IPS DF 19.7 (cell line): ENCODE data around the gene ANTKMT.

ENCODE experiments used
- DNase-seq: peaks from one replicate; pipeline ENCODE4 v3.0.0-alpha.2; 2013; ENCODE audit warnings: low read depth, low spot score

The ANTKMT gene

DNA sequence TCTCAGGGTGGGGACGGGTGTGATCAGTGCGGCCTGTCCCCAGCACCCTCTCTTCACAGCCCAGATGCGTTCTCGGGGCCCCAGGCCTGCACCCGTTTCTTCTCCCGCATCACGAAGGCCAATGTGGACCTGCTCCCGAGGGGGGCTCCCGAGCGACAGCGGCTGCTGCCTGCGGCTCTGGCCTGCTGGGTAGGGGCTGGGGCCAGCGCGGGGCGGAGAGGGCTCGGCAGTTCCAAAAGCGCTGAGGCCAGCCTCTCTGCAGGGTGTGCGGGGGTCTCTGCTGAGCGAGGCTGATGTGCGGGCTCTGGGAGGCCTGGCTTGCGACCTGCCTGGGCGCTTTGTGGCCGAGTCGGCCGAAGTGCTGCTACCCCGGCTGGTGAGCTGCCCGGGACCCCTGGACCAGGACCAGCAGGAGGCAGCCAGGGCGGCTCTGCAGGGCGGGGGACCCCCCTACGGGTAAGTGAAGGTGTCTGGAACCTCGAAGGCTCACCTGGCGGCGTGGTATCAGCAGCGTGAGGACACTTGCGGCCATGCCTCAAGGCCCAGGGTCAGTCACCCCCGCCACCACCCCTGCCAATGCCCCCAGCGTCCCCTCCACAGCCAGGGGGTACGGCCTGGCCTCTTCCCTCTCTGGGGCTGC is 44.0 kb downstream of the ANTKMT start:
- no peak for DNase-seq

- no peak for DNase-seq
Measured at GRCh38 chr16:765488-765865, 44.5 kb downstream of the ANTKMT start.

DNA sequence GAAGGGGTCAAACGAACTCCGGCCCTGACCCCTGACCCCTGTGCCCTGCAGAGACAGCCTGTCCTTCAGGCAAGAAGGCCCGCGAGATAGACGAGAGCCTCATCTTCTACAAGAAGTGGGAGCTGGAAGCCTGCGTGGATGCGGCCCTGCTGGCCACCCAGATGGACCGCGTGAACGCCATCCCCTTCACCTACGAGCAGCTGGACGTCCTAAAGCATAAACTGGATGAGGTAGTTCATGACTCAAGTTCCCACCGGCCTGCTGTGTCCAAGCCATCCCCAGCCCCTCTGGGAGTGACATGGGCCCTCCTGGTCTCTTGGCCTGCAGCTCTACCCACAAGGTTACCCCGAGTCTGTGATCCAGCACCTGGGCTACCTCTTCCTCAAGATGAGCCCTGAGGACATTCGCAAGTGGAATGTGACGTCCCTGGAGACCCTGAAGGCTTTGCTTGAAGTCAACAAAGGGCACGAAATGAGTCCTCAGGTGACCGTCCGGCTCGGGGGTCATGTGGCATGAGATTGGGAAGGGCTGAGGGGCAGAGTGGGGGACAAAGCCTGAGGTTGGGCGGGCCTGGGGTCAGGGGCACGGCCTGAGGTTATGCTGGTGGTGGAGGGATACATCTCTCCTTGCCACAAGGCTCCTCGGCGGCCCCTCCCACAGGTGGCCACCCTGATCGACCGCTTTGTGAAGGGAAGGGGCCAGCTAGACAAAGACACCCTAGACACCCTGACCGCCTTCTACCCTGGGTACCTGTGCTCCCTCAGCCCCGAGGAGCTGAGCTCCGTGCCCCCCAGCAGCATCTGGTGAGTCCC is 45.3 kb downstream of the ANTKMT start:
- no peak for DNase-seq

DNA sequence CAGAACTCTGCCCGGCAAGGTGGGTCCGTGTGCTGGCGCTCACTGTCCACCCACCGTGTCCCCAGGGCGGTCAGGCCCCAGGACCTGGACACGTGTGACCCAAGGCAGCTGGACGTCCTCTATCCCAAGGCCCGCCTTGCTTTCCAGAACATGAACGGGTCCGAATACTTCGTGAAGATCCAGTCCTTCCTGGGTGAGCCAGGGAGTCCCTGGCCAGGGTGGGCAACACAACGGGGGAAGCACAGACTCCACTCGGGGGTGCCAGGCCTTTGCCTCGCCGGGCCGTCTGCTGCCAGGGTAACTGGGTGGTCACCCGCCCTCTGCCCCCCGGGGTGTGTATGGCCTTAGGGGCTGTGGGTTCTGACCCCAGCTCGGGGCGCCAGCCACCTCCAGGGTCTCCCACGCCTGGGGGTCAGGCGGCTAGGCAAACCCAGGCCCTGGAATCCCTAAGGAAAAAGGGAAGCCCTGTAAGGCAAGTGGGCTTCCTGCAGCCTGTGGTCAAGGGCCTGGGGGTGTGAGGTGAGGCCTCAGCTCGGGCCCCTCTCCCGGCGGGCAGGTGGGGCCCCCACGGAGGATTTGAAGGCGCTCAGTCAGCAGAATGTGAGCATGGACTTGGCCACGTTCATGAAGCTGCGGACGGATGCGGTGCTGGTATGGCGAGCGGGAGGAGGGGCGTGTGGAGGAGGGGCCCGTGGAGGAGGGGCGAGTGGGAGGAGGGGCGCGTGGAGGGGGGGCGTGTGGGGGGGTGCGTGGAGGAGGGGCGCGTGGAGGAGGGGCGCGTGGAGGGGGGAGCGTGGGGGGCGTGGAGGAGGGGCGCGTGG is 46.1 kb downstream of the ANTKMT start:
- DNase-seq, result no peak

- DNase-seq, result no peak
Measured at GRCh38 chr16:767743-768235, 46.8 kb downstream of the ANTKMT start.

DNA sequence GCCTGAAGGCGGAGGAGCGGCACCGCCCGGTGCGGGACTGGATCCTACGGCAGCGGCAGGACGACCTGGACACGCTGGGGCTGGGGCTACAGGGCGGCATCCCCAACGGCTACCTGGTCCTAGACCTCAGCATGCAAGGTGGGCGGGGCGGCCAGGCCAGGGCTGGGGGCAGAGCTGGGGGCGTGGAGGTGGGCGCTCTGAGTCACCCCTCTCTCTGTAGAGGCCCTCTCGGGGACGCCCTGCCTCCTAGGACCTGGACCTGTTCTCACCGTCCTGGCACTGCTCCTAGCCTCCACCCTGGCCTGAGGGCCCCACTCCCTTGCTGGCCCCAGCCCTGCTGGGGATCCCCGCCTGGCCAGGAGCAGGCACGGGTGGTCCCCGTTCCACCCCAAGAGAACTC is 47.5 kb downstream of the ANTKMT start:
- no peak for DNase-seq

GRCh38 chr16:769184-769784 is 48.3 kb downstream of the ANTKMT start:
- no peak for DNase-seq

GRCh38 chr16:769934-770333 is 49.0 kb downstream of the ANTKMT start:
- no peak for DNase-seq

- no peak for DNase-seq
Measured at GRCh38 chr16:770411-770810, 49.5 kb downstream of the ANTKMT start.
